Parietal lobe (tissue), 1 donor: ENCODE data around the gene TMEM156. TPM values are rescaled to one million over a fixed set of nuclear protein-coding genes. Genes with fewer than 3 reads are reported as not detected.

ENCODE experiments used
- total RNA-seq: library from RNA; depleted of rRNA; stranded (reverse); fragments of >200 nt; gene quantifications from one replicate; pipeline ENCODE4 v1.2.3, GENCODE V29; 2014

The TMEM156 gene
- total RNA-seq, result 0.31 TPM

GRCh38 chr4:39032218-39033085, at the start of gene TMEM156:
Gene TMEM156, minus strand, starts transcription at chr4:39032409. Its CDS starts 96 bp downstream, at chr4:39032313.

GRCh38 chr4:39062094-39062769, 30.0 kb upstream of the TMEM156 start, which contains the start of gene KLHL5:
Gene KLHL5, plus strand, starts transcription at chr4:39062232. Its CDS starts 421 bp downstream, at chr4:39062653.

Other genes starting within 250 kb of the TMEM156 start
- gene TLR10, start 249.4 kb downstream of the TMEM156 start, total RNA-seq, result 0.63 TPM
- 3.8 TPM for gene TLR1, start 227.6 kb downstream of the TMEM156 start, total RNA-seq
- gene TLR6, start 175.6 kb downstream of the TMEM156 start, total RNA-seq, result 0.63 TPM
- gene FAM114A1, start 164.6 kb downstream of the TMEM156 start, total RNA-seq, result 11.3 TPM
- 64.5 TPM for gene KLHL5, start 29.8 kb upstream of the TMEM156 start, total RNA-seq
- 105 TPM for gene WDR19, start 150.1 kb upstream of the TMEM156 start, total RNA-seq